Raji (cell line): ENCODE data around the gene USP10.

ENCODE experiments used
- POLR2A ChIP-seq: IDR thresholded peaks from 2 replicates; pipeline ENCODE4 v1.6.1; 2011; ENCODE audit warnings: low read depth, low read length, control low read depth; ENCODE audit not compliant: insufficient read depth

The USP10 gene

DNA sequence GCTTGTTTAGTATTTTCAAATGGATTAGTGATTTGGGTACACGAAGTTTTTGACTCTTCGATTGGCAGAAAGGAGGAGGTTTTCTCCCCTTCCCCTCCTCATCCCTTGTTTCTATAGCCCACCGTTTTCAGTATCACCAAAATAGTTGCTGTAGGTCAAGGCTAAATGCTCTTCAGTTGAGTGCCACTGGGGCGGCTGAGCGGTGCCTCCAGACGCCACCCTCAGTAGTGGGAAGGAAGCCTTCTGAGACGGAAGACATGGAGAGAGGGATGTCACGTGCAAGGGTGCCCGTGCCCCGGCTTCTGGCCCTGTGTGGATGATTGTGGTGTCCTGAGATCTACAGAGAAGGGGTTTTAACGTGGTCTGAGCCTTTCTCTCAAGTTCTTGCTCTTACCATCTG is 80.3 kb downstream of the USP10 start:
- TF ChIP-seq POLR2A, result no peak

DNA sequence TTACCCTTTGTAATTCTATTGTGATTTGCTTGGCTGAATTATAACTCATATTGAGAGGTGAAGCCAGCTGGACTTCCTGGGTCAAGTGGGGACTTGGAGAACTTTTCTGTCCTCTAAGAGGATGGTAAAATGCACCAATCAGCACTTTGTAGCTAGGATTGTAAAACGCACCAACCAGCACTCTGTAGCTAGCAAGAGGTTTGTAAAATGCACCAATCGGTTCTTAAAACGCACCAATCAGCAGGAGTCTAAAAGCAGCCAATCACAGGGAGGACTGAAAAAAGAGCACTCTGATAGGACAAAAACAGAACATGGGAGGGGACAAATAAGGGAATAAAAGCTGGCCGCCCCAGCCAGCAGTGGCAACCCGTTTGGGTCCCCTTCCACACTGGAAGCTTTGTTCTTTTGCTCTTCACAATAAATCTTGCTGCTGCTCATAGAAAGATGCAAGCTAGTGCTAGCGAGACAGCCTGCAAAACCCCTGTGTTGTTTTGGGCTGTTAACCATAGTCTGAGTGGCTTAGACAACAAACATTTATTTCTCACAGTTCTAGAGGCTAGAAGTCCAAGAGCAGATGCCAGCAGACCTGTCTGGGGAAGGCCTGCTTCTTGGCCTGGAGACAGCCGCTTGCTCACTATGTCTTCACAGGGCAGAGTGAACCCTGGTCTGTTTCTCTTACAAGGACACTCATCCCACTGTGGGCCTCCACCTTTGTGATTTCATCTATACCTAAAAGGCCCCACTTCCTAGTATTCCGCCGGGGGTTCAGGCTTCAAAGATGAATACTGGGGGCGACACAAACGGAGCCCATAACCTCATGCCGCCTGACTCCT is 81.0 kb downstream of the USP10 start:
- no peak for TF ChIP-seq POLR2A

DNA sequence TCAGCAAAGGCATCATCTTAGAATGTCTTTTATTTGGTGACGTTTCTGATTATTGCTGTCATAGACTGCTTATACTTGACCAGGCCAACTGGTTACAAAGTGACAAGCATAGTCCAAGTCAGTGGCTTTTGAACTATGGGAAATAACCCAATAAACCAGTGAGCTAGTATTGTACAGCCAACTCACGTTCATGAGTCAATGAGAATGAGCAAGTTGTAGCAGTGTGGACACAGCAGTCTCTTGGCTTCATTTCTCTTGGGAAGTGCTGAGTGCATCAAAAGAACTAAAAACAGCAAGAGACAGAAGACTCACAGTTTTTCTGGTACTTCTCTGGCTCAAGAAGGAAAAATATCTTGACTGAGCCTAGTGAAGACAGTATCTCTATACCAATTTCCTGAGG is 83.0 kb downstream of the USP10 start:
- TF ChIP-seq POLR2A, result no peak

DNA sequence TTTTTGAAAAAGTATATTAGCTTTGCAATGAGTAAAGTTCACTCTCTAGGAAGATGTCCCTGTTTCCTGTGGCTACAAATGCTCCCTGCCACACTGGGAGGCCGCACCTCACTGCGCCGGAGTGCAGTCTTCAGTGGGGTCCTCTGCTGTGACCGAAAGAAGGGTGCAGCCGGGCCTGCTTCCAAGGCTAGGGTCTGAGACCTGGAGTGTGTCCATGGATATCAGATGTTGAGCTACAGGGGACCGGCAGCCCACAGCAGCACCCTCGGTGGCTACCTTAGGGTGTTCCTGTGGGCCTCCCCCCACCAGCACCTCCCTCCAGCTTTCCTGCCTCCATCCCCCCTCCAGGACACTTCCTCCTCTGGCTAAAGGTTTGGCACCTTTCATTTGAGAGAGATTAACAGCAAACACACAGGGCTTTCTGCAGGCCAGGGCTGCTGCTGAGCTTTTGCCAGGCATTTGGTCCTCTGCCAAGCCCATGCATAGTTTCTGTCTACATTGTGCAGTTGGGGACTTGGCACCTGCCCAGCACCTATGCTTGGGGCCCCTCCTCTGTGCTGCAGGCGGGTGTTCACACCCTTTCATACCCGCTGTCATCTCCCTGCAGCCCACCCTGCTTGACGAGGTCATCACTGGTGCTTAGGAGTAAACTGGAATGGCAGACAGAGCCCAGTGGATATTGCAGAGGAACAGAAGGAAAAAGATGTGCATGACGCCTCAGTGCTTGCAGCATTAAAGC is 86.2 kb downstream of the USP10 start:
- no peak for TF ChIP-seq POLR2A

DNA sequence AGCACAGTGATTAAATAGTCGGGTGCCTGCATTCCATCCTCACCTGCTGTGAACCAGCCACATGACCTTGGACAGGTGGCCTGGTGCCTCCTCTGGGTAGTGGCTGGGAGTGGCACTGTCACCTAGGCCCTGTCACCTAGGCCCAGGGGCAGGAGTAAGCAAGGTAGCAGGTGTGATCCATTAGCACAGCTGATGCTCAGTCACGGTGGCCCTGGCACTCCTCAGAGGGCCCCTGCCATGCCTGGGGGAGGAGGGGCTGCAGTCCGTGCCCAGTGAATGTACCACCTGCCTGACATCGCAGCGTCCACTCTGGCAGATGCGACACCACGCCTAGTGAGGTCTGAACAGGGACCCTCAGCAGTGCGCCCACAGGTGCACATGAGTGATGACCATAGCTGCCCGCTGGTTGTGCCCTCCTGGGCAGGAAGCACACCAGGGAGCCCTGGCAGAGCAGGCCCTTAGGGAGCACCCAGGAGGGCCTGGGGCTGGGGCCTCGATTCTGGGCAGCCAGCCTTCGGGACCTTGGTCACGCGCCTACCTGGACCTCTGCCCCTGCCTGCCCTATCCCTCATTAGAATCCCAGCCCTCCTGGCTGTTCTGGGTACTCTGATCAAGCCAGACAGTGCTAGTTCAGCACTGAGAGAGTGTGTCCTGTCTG is 86.9 kb downstream of the USP10 start:
- TF ChIP-seq POLR2A, result no peak

DNA sequence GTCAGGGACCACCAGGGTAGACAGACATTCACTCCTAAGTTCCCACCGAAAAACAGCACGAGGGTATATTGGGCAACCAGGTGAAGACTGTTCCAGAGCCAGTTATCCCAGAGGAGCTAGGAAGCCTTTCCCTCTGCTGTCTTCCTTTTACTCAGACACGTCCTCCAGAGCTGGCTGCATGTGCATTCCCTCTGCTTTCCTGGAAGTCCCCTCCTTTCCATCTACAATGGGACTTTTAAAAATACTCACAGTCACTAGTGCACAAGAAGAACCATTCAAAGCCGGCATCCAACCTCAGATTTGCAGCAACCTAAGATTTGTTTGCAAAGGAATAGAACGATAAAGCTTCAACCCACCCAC is 87.4 kb downstream of the USP10 start:
- no peak for TF ChIP-seq POLR2A

DNA sequence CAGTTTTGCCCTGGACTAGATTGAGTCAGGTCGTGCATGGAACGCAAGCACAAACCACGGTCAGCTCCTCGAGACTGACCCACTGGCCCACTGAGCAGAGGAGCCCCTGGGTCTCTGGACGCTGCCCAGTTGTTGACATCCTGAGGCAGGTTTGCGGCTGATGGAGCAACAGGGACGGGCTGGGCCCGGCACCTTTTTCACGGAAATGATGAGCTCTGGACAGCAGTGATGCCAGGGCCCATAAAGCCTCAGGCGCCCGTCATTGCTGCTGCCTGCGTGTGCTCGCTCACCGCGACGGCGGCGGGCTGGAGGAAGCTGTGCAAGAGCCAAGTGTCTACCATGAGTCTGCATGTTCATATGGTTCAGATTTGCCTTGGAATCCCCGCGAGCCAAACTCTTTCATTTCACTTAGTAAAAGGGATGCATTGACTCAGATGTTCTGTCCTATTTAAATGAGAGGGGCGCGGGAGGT is 89.2 kb downstream of the USP10 start:
- no peak for TF ChIP-seq POLR2A

DNA sequence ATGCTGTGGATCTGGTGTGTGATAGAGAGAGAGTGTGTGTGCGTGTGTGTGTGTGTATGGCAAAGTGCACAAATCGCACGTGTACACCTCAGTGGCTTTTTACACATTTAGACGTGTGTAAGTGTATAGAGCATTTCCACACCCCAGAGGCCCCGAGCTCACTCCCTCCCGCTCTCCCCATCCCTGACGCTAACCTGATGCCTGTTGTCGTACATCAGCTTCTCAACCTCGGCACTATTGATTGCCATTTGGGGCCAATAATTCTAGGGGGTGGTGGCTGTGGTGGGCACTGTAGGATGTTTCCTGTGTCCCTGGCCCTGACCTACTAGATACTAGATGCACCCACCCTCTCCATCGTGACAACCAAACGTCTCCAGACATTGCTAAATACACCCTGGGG is 89.6 kb downstream of the USP10 start:
- no peak for TF ChIP-seq POLR2A

DNA sequence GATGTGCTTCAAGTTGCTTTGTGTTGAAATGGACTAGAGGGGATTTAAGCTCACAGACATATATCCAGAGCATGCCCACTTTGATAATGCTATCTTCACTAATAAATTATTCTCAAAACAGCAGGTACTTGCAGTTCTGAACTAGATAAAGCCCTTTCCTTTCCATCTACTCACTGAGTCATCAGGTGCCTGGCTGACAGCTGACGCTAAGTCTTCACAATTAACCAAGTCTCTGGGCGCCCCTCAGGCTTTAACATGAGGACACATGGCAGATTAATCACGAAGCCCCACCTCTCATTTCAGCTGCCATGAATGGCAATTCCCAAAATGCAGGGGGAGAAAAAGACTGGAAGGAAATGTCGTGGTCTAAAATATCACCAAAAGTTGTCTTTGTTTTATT is 90.5 kb downstream of the USP10 start:
- no peak for TF ChIP-seq POLR2A

DNA sequence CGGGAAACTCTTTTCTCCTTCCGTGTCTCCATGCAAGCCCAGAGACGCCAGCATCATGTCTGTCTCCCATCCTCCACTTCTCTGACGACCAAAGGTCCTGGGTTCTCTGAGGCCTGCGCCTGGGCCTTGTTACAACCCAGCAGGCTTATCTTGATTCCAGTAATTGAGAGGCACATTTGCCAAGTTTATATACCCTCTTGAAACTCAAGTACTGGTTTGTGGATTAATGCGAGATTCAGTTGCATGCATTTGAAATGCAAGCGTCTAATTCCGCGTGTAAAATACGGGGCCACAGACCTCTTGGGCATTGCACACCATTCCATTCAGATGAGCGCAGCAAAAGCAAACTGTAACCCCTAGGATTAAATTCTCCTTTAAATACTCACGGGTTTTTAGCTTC is 91.3 kb downstream of the USP10 start:
- TF ChIP-seq POLR2A, result no peak

DNA sequence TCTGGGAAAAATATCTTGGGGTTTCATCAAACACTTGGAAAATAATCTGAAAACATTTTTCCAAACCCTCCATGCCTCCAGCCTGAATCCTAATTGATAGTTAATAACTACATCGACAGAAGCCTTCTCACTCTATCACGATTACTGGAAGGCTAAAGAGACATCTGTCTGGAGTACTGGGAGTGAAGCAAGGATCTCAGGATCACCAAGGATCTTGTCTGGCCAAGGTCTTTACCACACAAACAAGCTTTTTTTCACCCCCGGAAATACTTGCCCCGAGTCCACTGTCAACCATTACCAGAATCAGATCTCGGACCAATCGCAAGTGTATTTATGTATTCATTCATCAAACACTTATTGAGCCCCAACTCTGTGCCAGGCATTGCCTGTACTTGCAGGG is 91.7 kb downstream of the USP10 start:
- no peak for TF ChIP-seq POLR2A

DNA sequence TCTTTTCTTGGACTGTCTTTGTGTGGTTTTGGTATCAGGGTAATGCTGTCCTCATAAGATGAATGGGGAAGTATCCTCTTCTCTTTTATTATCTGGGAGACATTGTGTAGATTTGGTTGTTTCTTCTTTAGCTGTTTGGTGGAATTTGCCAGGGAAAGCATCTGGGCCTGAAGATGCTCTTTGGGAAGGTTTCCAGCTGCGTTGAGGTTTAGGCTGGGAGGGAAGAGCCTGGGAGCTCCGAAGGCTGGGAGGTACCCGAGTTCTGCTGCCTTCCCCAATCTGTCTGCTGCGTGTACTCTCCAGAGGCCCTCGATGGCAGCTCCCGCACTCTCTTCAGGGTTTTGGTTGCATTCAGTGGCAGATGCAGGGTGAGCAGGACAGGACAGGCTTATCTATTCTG is 94.4 kb downstream of the USP10 start:
- TF ChIP-seq POLR2A, result no peak

DNA sequence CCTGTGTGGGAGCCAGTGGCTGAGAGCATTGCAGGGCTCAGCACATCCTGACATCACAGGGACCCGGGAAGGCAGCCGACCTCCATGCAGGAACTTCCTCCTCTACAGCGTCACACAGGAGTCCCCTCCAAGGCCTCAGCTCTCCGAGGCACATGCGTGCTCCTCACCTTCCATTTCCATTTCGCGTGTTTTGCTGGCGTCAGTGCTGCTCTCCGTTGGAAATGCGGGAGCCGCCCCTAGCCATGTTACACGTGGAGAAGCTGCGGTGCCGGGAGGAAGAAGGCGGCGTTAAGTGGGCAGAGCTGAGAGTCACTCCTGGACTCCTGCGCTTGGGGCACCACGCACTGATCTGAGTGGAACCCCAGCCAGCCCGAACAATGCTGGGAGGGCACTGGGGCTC is 94.8 kb downstream of the USP10 start:
- TF ChIP-seq POLR2A, result no peak

DNA sequence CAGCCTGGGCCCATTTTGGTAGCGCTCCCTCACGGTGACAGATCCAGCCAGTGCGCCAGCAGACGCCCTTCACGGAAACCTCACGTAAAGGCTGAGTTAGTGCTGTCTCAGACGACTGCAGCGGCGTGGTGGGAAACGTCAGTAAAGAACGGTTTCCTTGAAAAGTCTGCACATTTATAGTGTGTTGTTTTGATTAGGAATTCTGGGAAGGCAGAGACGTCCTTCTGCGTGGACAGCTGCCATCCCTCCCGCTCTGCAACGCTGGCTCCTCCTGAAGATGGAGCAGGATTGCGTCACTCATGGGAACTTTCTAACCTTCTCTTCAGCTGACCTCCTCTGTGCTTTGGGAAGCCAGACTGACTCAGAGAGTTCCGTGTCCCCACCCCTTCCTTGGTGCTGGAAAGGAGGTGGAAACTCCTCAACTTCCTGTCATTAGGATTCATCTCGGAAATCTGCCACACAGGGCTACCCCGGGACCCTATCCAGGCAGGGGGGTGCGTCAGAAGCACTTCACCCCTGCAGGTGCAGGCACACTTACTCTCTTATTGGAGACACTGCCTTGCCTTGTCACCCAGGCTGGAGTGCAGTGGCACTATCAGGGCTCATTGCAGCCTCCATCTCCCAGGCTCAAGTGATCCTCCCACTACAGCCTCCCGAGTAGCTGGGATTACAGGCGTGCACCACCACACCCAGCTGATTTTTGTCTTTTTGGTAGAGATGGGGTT is 95.7 kb downstream of the USP10 start:
- TF ChIP-seq POLR2A, result no peak
